Ishikawa (cell line): Measurements from ENCODE around the gene LBR.

ENCODE experiments used
- CEBPB ChIP-seq: IDR thresholded peaks from 2 replicates; pipeline ENCODE4 v1.6.1; 2012
- CREB1 ChIP-seq: IDR thresholded peaks from 2 replicates; pipeline ENCODE4 v1.6.1; 2012; ENCODE audit warnings: low read depth
- EGR1 ChIP-seq: IDR thresholded peaks from 2 replicates; pipeline ENCODE4 v1.6.1; 2012
- EP300 ChIP-seq: IDR thresholded peaks from 2 replicates; pipeline ENCODE4 v1.6.1; 2012; ENCODE audit warnings: borderline replicate concordance
- FOXM1 ChIP-seq: IDR thresholded peaks from 2 replicates; pipeline ENCODE4 v1.6.1; 2012; ENCODE audit warnings: low read depth, borderline replicate concordance
- MAX ChIP-seq: IDR thresholded peaks from 2 replicates; pipeline ENCODE4 v1.6.1; 2012
- NFIC ChIP-seq: IDR thresholded peaks from 2 replicates; pipeline ENCODE4 v1.6.1; 2012
- RAD21 ChIP-seq: IDR thresholded peaks from 2 replicates; pipeline ENCODE4 v1.6.1; 2012; ENCODE audit warnings: low read depth
- REST ChIP-seq: IDR thresholded peaks from 2 replicates; pipeline ENCODE4 v1.6.1; 2012; ENCODE audit warnings: low read depth, mild to moderate bottlenecking
- TAF1 ChIP-seq: IDR thresholded peaks from 2 replicates; pipeline ENCODE4 v1.6.1; 2012; ENCODE audit warnings: low read depth, mild to moderate bottlenecking
- TCF12 ChIP-seq: IDR thresholded peaks from 2 replicates; pipeline ENCODE4 v1.6.1; 2012; ENCODE audit warnings: low read depth
- TEAD4 ChIP-seq: IDR thresholded peaks from 2 replicates; pipeline ENCODE4 v1.6.1; 2012
- USF1 ChIP-seq: IDR thresholded peaks from 2 replicates; pipeline ENCODE4 v1.6.1; 2012
- YY1 ChIP-seq: IDR thresholded peaks from 2 replicates; pipeline ENCODE4 v1.6.1; 2012; ENCODE audit warnings: low read depth
- ZBTB7A ChIP-seq: IDR thresholded peaks from 2 replicates; pipeline ENCODE4 v1.6.1; 2012; ENCODE audit warnings: low read depth

Gene LBR

GRCh38 chr1:225474439-225474985, 46.7 kb upstream of the LBR start:
- TF ChIP-seq TCF12 = no peak
- TF ChIP-seq ZBTB7A = no peak
- TF ChIP-seq CREB1 = no peak
- TF ChIP-seq MAX = no peak
- no peak for TF ChIP-seq EP300
- no peak for TF ChIP-seq REST
- no peak for TF ChIP-seq CEBPB
- no peak for TF ChIP-seq NFIC
- no peak for TF ChIP-seq YY1
- no peak for TF ChIP-seq USF1
- no peak for TF ChIP-seq RAD21
- no peak for TF ChIP-seq EGR1
- no peak for TF ChIP-seq TAF1
- TF ChIP-seq TEAD4 = no peak
- TF ChIP-seq FOXM1 = no peak

GRCh38 chr1:225471453-225472301, 43.8 kb upstream of the LBR start:
- TF ChIP-seq CEBPB (no peak), FOXM1 (no peak), REST (no peak), ZBTB7A (no peak), RAD21 (no peak), TAF1 (no peak), YY1 (no peak)

- no peak for TF ChIP-seq ZBTB7A
- no peak for TF ChIP-seq REST
- no peak for TF ChIP-seq NFIC
- TF ChIP-seq USF1 = no peak
- no peak for TF ChIP-seq TEAD4
- TF ChIP-seq TCF12 = no peak
- no peak for TF ChIP-seq MAX
- TF ChIP-seq FOXM1 = no peak
- TF ChIP-seq EP300 = no peak
Measured at GRCh38 chr1:225471109-225471452, 43.2 kb upstream of the LBR start.

GRCh38 chr1:225470211-225471108, 42.6 kb upstream of the LBR start:
- TF ChIP-seq REST (no peak), CEBPB (no peak), USF1 (no peak), TAF1 (no peak), EGR1 (no peak), ZBTB7A (no peak), RAD21 (no peak), YY1 (no peak)
